ENCODE data around the gene MTNR1A. TPM values are rescaled to one million over a fixed set of nuclear protein-coding genes. Genes with fewer than 3 reads are reported as not detected.

Gene MTNR1A
- total RNA-seq, 4 donors from 2014 or later = not detected

DNA sequence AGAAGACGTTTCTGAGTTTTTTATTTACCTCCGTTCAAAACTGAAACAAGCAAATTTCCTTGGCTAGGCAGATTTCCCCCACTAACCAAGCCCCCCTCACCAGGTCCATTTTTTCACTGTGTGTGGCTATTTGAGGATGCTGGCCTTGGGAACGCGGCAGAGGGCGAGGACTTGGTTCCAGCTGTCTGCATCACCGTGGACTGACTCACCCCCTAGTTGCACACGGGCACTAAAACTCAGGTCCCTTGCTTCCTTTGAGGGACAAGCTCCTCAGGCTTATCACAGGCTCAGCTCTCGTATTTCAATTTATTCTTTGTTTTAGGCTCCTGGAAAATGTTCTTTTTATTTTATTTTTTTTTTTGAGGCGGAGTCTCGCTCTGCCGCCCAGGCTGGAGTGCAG is 8.4 kb upstream of the MTNR1A start:
- Histone ChIP-seq H3K27ac (no peak overlapping the region), H3K4me3 (replicated peaks in 1 of 3) (no peak overlapping the region), H3K4me1 (no peaks in the 10 kb centered on the region), H3K9me3 (no peaks in the 10 kb centered on the region), H3K27me3 (no peaks in the 10 kb centered on the region), H3K36me3 (no peaks in the 10 kb centered on the region)
- WGBS, 2 donors = 88 to 89% methylated on average over 11 of the region's 11 CpGs
- intact Hi-C loops (cut with DNase I) = no loop called here
- no peak for TF ChIP-seq POLR2A (IDR thresholded peaks at IDR 0.05)
- no peak for TF ChIP-seq CTCF (IDR thresholded peaks at IDR 0.05)
- DNase-seq = no peak

GRCh38 chr4:186561748-186562147 is 6.4 kb upstream of the MTNR1A start:
- Histone ChIP-seq H3K9me3 (no peaks in the 10 kb centered on the region), H3K36me3 (no peaks in the 10 kb centered on the region), H3K4me3 (replicated peaks in 1 of 3) (no peak overlapping the region), H3K4me1 (no peaks in the 10 kb centered on the region), H3K27me3 (no peaks in the 10 kb centered on the region), H3K27ac (no peak overlapping the region)
- intact Hi-C loops (cut with DNase I) = no loop called here
- no peak for DNase-seq
- TF ChIP-seq POLR2A (IDR thresholded peaks at IDR 0.05) (no peak), CTCF (IDR thresholded peaks at IDR 0.05) (no peak)
- 81 to 89% methylated on average over 1 of the region's 1 CpG for WGBS, 2 donors

DNA sequence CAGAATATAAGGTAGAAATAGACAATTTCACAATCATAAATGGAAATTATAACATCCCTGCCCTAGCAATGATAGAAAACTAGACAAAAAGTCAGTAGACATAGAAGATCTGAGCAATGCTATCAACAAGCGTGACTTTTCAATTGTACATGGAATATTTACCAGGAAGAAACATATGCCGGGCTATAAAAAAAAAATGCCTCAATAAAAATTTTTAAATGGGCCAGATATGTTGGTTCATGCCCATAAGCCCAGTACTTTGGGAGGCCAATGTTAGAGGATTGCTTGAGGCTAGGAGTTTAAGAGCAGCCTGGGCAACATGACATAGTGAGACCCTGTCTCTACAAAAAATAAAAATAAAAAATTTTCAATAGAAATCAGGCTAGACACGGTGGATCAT is 5.3 kb upstream of the MTNR1A start:
- intact Hi-C loops (cut with DNase I) = no loop called here
- WGBS, 2 donors = 96% methylated on average over 3 of the region's 3 CpGs

DNA sequence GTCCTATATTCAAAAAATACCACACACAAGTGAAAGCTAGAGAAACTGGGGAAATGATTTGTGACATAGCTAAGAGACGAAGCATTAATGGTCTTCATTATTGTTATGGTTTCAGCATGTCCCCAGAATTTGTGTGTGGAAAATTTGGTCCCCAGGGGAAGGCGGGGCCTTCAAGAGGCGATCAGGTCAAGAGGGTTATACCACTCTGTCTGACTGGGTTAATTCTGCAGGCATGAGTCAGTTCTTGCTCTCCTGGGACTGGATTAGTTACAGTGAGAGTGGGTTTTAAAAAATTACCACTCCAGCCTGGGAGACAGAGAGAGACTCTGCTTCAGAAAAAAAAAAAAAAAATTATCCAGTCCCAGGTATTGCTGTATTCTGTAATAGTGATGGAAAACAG is 2.1 kb upstream of the MTNR1A start:
- DNase-seq = no peak
- peaks cover 0 to 16% of the 10 kb centered on the region in 2 donors for H3K4me1 ChIP-seq
- 63 to 67% methylated on average over 3 of the region's 3 CpGs for WGBS, 2 donors
- no peaks in the 10 kb centered on the region for H3K27me3 ChIP-seq
- no peaks in the 10 kb centered on the region for H3K36me3 ChIP-seq
- H3K9me3 ChIP-seq = no peaks in the 10 kb centered on the region
- TF ChIP-seq CTCF (IDR thresholded peaks at IDR 0.05) (no peak), POLR2A (IDR thresholded peaks at IDR 0.05) (no peak)
- no peak overlapping the region for H3K4me3 ChIP-seq (replicated peaks in 1 of 3)
- H3K27ac ChIP-seq = no peak overlapping the region
- intact Hi-C loops (cut with DNase I) = no loop called here

More for the DNA sequence above, 5.3 kb upstream of the MTNR1A start:
- Histone ChIP-seq H3K4me1 (no peaks in the 10 kb centered on the region), H3K27ac (no peak overlapping the region), H3K36me3 (no peaks in the 10 kb centered on the region), H3K9me3 (no peaks in the 10 kb centered on the region), H3K4me3 (replicated peaks in 1 of 3) (no peak overlapping the region), H3K27me3 (no peaks in the 10 kb centered on the region)
- DNase-seq = no peak
- TF ChIP-seq CTCF (IDR thresholded peaks at IDR 0.05) = no peak
- TF ChIP-seq POLR2A (IDR thresholded peaks at IDR 0.05) = no peak

- no peak for TF ChIP-seq CTCF (IDR thresholded peaks at IDR 0.05)
- TF ChIP-seq POLR2A (IDR thresholded peaks at IDR 0.05) = no peak
- whole genome bisulfite sequencing, 2 donors = 68 to 84% methylated on average over 7 of the region's 7 CpGs
- Histone ChIP-seq H3K4me3 (replicated peaks in 1 of 3) (no peak overlapping the region), H3K4me1 (peaks cover 0 to 16% of the 10 kb centered on the region in 2 donors), H3K27me3 (no peaks in the 10 kb centered on the region), H3K9me3 (no peaks in the 10 kb centered on the region), H3K36me3 (no peaks in the 10 kb centered on the region), H3K27ac (no peak overlapping the region)
- intact Hi-C loops (cut with DNase I) = no loop called here
- DNase-seq = no peak
These were observed 1.7 kb upstream of the MTNR1A start for GRCh38 chr4:186557061-186557460.

Measured in thyroid gland (tissue), 4 donors.